ENCODE measurements around the gene YIPF1.

DNA sequence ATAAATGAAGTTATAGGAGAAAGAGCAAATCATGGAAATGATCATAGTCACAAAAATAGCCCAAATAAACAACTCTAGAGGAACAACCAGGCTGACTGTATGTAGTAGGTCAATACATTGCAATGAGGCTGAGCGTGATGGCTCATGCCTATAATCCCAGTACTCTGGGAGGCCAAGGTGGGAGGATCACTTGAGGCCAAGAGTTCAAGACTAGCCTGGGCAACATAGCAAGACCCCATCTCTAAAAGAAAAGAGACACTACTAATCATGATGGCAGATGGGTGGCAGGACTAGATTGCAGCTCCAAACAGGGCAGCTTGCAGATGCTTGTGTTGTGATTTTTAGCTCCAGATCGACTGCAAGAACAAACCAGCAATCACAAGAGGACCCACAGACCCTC is 79.1 kb downstream of the YIPF1 start:
- TF ChIP-seq, protein P1, sequence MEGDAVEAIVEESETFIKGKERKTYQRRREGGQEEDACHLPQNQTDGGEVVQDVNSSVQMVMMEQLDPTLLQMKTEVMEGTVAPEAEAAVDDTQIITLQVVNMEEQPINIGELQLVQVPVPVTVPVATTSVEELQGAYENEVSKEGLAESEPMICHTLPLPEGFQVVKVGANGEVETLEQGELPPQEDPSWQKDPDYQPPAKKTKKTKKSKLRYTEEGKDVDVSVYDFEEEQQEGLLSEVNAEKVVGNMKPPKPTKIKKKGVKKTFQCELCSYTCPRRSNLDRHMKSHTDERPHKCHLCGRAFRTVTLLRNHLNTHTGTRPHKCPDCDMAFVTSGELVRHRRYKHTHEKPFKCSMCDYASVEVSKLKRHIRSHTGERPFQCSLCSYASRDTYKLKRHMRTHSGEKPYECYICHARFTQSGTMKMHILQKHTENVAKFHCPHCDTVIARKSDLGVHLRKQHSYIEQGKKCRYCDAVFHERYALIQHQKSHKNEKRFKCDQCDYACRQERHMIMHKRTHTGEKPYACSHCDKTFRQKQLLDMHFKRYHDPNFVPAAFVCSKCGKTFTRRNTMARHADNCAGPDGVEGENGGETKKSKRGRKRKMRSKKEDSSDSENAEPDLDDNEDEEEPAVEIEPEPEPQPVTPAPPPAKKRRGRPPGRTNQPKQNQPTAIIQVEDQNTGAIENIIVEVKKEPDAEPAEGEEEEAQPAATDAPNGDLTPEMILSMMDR (IDR thresholded peaks at IDR 0.05) = no peak
- TF ChIP-seq POLR2A (IDR thresholded peaks at IDR 0.05) (no peak), EP300 (IDR thresholded peaks at IDR 0.05) (no peak)

All from tibial nerve (tissue), 4 donors.